ENCODE measurements around the gene AAMDC.
"Not testable (repeated sequence)": the region's sequence is repeated elsewhere in the genome, so short reads cannot be mapped to it uniquely, and the experiment has no call there.

AAMDC gene

DNA sequence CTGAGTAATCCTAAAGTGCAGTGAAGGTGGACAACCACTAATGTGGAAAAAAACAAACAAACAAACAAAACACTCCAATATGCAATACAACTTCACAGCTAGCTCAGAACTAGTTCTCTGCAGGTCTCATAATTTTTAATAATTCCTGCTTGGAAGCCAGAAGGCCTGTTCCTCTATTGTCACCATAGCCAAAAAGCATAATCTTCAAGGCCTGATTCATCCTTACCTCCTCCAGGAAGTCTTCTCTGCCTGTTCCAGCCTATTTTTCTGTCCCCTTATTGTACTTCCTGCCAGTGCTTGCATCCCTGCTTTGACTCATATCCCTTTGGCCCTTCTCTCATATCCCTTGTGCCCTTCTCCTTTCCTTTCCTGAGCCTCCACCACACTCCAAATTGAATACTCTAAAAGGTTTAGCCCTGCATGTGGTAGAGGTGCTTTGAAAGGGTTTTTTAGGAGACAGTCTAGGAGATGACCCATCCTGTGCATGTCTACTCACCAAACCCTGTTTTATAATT, 69.2 kb downstream of the AAMDC start:
- not testable (repeated sequence) for DNase-seq

DNA sequence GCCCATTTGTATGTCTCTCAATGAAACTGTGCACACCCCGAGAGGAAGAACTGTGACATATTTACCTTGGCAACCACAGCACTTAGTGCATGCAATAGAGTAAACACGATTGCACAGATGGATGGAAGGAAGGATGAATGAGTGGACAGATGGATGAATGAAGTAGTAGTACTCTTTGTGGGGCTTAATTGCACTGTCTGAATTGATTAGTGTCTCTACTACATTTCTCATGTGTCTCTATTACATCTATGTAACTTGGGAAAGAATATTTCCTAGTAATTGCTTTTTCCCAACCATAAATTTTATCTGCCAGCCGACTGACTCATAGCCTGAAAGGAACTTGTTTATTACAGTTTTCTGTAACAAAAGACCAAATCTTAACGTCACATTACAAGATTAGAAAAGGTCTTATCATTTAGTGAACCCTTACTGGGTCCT, 69.7 kb downstream of the AAMDC start:
- not testable (repeated sequence) for DNase-seq

DNA sequence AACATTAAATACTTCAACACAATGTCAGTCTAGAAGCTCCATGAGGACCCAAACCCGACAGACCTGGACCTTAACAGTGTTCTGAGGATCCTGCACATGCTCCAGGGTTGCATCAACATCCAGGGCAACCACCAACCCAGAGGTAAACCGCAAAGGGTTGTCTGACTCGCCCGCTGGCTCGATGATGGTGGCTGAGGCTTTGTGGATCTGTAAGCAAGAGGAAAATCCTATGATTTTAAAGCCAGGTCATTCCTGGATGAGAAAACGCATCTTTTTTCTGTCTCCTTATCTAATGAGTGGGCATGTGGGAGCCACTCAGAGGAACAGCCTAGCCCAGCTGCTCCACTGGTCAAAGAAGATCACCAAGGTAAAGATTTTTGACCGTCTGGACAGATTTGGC, 70.3 kb downstream of the AAMDC start:
- not testable (repeated sequence) for DNase-seq

DNA sequence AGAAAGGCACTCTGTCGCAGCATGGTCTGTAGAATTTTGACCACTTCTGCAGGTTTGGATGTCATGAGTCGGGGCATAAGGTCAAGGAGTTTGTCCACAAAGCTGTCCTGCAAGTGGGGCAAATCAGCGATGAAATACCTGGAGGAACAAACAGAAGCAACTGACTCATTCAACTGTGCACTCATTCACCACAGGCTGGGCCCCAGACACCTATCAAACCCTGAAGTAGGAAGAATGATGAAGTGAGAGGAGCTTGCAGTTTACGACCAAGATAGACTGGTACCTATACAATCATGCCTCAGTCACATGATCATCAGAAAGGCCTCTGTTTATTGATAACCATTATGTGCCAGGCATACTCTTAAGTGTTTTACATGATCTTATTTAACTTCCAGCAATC, 70.8 kb downstream of the AAMDC start:
- DNase-seq, result not testable (repeated sequence)

DNA sequence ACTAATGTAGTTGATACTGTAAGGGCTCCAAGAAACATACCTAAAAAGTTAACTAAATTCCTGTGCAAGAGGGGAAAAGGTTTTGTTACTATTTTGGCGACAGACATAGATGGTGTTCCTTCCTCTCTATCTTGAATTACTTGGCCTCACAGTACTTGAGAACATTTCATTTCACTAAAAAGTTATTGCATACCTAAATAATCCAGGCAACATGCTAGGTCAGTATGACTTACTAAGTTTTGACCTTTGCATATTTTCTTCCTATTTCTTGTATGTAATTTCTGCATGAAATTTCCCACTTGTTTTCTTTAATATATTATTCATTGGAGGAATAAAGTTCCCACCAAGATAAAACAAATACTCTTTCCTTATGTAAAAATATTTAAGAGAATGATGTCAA, 74.0 kb downstream of the AAMDC start:
- DNase-seq, result not testable (repeated sequence)

DNA sequence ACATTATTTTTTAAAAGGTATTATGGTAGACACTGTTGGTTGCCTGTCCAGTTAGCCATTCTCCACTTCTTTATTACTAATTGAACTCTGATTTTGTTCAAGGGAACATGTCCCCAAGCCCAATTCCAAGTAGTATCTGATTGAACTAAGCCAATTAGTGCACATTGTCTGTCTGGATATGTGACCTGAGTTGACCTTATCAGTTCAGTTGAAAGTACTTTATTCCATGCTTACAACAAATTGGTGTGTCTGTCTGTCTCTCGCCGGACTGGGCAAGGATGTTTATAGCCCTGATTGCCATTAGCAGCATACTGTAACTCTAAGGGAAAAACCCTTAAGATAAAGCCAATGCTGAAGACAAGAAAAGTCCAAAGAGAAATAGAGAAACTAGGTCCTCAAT, 87.9 kb downstream of the AAMDC start:
- DNase-seq, result no peak

DNA sequence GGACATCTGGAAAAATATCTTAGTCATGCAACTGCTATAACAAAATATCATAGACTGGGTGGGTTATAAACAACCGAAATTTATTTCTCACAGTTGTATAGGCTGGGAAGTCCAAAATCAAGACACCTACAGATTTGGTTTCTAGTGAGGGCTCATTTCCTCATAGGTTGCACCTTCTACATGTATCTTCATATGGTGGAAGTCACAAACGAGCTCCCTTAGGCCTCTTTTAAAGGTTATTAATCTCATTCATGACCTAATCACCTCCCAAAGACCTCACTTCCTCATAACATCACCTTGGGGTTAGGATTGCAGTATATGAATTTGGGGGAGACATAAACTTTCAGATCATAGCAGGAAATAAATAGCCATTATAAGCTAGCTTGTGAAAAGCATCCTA, 88.3 kb downstream of the AAMDC start:
- DNase-seq, result no peak

DNA sequence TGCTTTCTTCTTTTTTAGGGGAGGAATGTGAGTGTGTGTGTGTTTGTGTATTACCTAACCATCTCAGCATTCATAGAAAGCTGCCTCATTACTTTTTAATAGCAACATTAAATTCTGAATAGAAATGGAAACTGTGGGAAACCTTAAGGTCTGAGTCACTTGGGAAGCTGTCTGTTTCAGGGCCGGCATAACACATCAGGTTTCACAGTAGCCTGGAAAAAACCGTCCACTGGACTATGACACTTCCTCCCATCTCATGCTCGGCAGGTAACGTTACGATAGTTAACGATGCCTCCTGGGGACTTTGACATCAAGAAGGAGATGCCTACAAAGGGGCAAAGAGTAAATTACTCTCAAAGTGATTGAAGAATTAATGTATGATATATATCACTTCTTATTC, 89.9 kb downstream of the AAMDC start:
- DNase-seq, result not testable (repeated sequence)

DNA sequence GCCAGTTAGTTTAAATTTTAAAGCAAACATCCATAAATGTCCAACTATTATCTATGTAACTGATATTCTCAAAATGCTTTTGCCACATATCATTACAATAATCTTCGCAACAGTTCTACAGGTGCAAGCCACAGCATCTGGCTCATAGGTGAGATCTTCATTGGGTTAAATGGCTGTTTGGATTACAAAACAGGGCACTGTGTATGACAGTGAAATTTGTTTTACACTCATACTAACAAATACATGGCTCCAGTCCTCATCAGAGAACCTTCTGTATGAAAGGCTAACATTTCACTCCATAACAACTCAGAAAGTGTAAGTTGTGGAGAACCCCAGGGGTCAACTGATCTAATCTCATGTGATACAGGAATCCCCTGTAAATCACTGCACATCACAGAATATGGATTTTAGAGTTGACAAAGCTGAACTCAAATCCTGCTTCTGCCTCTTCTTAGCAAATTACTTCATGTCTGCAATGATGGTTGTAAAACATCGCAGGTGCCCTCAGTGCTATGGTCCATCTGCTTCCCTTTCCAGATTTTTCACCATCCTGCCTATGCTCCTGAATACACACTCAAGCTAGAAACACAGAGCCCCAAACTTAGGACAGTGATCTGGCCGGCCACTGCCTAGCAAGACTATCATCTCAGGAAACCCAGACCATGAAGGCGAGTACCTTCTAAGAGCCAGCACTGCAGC, 92.8 kb downstream of the AAMDC start:
- not testable (repeated sequence) for DNase-seq

DNA sequence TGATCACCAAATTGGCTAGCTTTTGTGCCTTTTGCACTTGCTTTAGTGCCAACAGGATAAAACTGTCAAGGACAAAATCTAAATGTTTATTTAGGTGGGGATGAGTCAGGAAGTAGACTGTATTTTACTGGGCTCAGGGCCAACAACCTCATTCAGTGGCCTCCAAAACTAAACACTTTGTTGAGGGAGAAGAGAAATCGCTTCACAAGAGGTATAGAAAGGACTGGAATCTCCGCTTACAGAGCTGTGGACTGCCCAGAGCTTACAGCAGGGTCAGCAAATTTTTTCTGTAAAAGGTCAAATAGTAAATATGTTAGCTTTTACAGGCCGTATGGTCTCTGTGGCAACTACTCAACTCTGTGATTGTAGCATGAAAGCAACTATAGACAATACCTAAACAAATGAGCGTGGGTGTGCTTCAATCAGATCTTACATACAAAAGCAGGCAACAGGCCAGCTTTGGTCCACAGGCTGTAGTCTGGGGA, 93.4 kb downstream of the AAMDC start:
- DNase-seq, result not testable (repeated sequence)

DNA sequence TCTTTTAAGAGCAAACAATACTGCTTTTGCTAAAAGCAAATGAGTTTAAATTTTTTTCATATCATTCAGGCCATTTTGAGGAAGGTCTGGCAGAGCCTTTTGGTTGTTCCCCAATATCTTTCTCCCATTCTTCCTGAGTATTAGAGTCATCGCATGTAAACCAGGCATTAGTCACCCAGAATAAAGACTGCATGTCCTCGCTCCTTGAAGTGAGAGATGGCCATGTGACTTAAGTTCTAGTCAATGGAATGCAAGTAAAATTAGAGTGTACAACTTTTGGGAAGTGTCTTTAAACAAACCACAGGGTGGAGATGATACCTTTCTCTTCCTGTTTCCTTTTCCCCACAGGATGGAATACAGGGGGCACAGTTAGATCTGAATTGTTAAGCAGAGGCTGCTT, 96.8 kb downstream of the AAMDC start:
- not testable (repeated sequence) for DNase-seq

Data from CD4-positive, alpha-beta T cell treated with Interleukin-4 for 1 hour (primary cell).